Articular chondrocyte of knee joint (primary cell): ENCODE measurements around the gene RAP2C. TPM values are rescaled to one million over a fixed set of nuclear protein-coding genes. Genes with fewer than 3 reads are reported as not detected.

Experiments
- total RNA-seq: library from RNA; depleted of rRNA; stranded (reverse); fragments of >200 nt; gene quantifications from 2 replicates; pipeline ENCODE4 v1.2.3, GENCODE V29; 2012

RAP2C gene
- 35.1 and 35.5 TPM in 2 replicates for total RNA-seq

DNA sequence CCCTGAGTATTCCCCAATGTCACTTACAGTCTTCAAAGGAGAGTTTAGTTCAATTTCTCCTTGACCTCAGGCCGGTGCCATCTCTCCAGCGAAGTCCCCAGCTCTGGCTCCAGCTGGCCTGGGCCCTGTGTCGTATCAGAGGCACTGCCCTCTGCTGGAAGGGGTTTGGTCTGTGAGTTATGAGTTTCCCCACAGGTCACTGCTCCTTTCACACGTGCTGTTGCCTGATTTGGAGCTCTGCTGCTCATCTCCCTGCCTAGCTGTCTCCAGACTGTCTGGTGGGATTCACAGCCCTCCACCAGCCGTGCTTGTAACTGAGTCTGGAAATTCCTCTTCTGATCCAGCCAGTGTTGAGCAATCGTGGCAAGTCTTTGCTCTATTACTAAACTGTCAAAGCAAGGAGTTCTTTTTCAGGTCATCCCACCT lies at the start of gene RAP2C:
RAP2C (minus strand) TSS at position 105 of the 426 bp plus-strand sequence. CDS start 2,179 bp downstream, outside the sequence.

Other genes with a start within 250 kb of the RAP2C start
- gene STK26, start 196.1 kb downstream of the RAP2C start, total RNA-seq, result 31.6 and 36.2 TPM in 2 replicates
- 1.6 and 1.8 TPM in 2 replicates for gene FRMD7, start 91.4 kb downstream of the RAP2C start, total RNA-seq